ENCODE measurements around the gene MAP3K4. TPM values are rescaled to one million over a fixed set of nuclear protein-coding genes. Genes with fewer than 3 reads are reported as not detected.

Gene MAP3K4
- total RNA-seq, 3 donors from 2014 or later, result 32.8 to 58.3 (median 34.7) TPM

DNA sequence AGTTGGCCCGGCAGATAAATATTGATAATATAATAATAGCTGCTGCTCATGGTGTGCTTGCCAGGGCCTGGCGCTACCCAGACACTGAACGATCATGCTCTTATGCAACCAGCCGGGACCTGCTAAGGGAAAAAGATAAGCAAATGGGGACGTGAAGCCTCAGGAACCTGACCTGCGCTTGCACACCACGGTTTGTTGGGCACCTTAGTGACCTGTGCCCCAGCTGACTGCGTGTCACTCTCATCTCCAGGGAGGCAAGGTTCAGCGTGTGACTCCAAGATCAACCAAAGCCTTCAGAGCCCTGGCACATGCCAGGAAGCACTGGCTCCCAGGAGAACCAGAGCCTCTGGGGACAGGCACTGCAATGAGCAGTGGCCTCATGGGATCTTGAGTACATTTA lies 171.2 kb downstream of the MAP3K4 start:
- TF ChIP-seq, protein P1, sequence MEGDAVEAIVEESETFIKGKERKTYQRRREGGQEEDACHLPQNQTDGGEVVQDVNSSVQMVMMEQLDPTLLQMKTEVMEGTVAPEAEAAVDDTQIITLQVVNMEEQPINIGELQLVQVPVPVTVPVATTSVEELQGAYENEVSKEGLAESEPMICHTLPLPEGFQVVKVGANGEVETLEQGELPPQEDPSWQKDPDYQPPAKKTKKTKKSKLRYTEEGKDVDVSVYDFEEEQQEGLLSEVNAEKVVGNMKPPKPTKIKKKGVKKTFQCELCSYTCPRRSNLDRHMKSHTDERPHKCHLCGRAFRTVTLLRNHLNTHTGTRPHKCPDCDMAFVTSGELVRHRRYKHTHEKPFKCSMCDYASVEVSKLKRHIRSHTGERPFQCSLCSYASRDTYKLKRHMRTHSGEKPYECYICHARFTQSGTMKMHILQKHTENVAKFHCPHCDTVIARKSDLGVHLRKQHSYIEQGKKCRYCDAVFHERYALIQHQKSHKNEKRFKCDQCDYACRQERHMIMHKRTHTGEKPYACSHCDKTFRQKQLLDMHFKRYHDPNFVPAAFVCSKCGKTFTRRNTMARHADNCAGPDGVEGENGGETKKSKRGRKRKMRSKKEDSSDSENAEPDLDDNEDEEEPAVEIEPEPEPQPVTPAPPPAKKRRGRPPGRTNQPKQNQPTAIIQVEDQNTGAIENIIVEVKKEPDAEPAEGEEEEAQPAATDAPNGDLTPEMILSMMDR (IDR thresholded peaks at IDR 0.05), result no peak
- Histone ChIP-seq H3K9me3 (no peaks in the 10 kb centered on the region), H3K4me1 (ENCODE audit: low read depth) (no peaks in the 10 kb centered on the region), H3K36me3 (ENCODE audit: low read depth) (no peaks in the 10 kb centered on the region), H3K4me3 (no peak overlapping the region)
- DNase-seq (no peak), ATAC-seq (no peak)
- intact Hi-C loops (cut with DNase I, micrococcal nuclease), result no loop called here

DNA sequence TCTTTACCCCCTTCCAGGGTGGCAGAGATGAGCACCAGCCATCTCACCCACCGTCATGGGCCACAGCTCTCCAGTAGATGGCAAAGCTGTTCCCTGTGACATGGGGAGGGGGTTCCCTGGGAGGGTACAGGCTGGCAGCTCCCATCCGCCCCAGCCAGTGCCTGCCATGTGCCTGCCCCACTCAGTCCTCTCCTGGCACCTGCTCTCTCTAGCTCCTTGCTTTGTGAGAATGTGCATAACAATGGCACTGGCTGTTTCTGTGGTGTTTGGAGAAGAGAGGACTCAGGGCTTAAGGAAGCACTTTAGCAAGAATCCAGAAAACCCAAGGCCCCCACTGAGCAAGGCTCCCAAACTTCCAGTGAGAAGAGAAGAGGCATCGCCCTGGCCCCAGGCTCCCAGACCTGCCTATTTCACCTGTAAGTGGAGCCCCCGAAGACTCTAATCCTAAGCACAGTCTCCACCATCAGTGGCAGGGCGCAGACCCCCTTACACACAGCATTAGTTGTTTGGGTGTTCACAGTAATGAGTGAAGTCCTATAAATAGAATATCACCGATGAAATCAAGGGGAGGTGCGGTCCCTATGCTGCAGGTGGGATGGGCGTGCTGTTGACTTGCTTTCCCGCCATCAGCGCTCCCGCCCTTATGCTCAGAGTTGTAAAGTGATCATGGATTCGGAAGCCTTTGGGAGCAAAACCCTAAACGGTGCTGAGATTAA lies 172.1 kb downstream of the MAP3K4 start:
- no peak overlapping the region for H3K4me3 ChIP-seq
- ATAC-seq, result no peak
- TF ChIP-seq, protein P1 (IDR thresholded peaks at IDR 0.05), result no peak
- H3K4me1 ChIP-seq (ENCODE audit: low read depth), result no peaks in the 10 kb centered on the region
- H3K36me3 ChIP-seq (ENCODE audit: low read depth), result no peaks in the 10 kb centered on the region
- H3K9me3 ChIP-seq, result no peaks in the 10 kb centered on the region
- intact Hi-C loops (cut with DNase I, micrococcal nuclease), result no loop called here
- no peak for DNase-seq

DNA sequence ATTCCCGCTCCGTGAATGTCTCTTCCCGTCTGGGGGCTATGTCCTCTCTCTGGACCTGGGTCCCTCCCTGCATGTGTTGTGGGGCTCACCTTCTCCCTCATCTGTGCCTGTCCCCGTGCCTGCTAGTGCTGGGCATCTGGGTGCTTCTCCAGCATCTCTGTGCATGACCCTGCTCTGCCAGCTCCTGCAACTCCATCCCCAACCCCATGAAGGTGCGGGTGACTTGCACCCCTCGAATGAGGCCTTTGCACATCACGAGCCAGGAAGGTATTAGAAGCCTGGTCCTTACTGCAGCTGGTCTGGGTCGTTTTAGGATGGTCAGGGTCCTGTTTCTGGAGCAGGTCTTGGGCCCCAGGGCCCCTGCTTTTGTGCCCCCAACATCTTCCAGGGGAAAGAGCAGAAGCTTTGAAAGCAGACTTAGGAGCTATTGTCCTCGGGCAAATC lies 172.6 kb downstream of the MAP3K4 start:
- Histone ChIP-seq H3K4me1 (ENCODE audit: low read depth) (no peaks in the 10 kb centered on the region), H3K9me3 (no peaks in the 10 kb centered on the region), H3K4me3 (no peak overlapping the region), H3K36me3 (ENCODE audit: low read depth) (no peaks in the 10 kb centered on the region)
- intact Hi-C loops (cut with DNase I, micrococcal nuclease), result no loop called here
- TF ChIP-seq, protein P1 (IDR thresholded peaks at IDR 0.05), result no peak
- no peak for ATAC-seq
- DNase-seq, result no peak

DNA sequence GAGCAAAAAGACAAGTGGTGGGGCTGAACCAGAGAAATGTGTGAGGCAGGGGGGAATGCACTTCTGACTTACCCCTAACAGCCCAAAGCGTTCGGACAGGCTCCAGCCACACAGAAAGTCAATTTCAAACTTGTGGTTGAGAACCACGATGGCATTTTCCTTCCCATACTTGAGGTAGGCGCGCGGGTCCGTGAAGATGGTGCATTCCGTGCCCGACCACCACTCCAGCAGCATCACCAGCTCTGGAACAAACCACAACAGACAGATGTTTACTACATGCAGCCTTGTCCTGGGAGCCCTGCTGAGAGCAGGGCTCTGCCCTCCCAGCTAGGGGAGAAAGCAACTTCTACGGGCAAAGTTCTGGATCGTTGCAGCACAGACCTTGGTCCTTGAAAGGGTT lies 174.6 kb downstream of the MAP3K4 start:
- ATAC-seq (no peak), DNase-seq (no peak)
- TF ChIP-seq, protein P1 (IDR thresholded peaks at IDR 0.05), result no peak
- H3K9me3 ChIP-seq, result no peaks in the 10 kb centered on the region
- H3K4me1 ChIP-seq (ENCODE audit: low read depth), result no peaks in the 10 kb centered on the region
- intact Hi-C loops (cut with DNase I, micrococcal nuclease), result no loop called here
- H3K4me3 ChIP-seq, result no peak overlapping the region
- H3K36me3 ChIP-seq (ENCODE audit: low read depth), result no peaks in the 10 kb centered on the region

DNA sequence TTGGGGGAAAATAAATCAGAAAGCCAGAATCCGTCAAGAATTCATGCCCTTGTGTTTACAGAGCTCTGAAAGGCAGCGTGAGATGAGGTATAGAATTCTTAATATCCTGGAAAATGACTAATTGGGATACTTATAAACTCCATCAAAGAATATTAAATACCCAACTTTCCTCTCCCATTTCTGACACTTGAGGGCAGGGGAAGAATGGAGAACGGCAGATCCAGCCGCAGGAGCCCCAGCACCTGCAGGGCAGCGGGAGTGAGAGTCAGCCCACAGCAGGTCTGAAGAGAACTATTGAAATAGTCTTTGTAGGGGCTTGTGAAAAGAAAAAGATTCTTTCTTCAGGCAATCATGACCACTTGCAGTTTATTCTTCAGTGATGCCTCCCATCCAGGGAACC lies 175.1 kb downstream of the MAP3K4 start:
- intact Hi-C loops (cut with DNase I, micrococcal nuclease), result no loop called here
- DNase-seq (no peak), ATAC-seq (no peak)
- H3K4me3 ChIP-seq, result no peak overlapping the region
- H3K4me1 ChIP-seq (ENCODE audit: low read depth), result no peaks in the 10 kb centered on the region
- TF ChIP-seq, protein P1 (IDR thresholded peaks at IDR 0.05), result no peak
- no peaks in the 10 kb centered on the region for H3K9me3 ChIP-seq
- H3K36me3 ChIP-seq (ENCODE audit: low read depth), result no peaks in the 10 kb centered on the region
